H1 (cell line): Measurements from ENCODE around the gene PRKD1. TPM values are rescaled to one million over a fixed set of nuclear protein-coding genes. Genes with fewer than 3 reads are reported as not detected.

ENCODE experiments used
- CTCF ChIA-PET: fragments of 300-600 bp; sonication (Branson Sonifier 250); formaldehyde crosslinking; loops from one replicate; lab custom pipeline; 2021; ENCODE audit not compliant: partially characterized antibody; lab: Charles Lee
- POLR2A ChIA-PET: fragments of 300-600 bp; sonication (Branson Sonifier 250); formaldehyde crosslinking; loops from one replicate; lab custom pipeline; 2021; ENCODE audit warnings: inconsistent platforms; ENCODE audit not compliant: partially characterized antibody; lab: Charles Lee
- DNase-seq, 2 experiments: peaks; one replicate each; pipeline versions ENCODE4 v3.0.0 to v3.0.0-alpha.2; 2010 to 2022; ENCODE audit warnings: low spot score in 2 of 2, low read depth in 1 of 2, mixed read lengths in 1 of 2
- FAIRE-seq: peaks from 2 replicates; lab custom pipeline; 2011; peaks lifted over from hg19 to GRCh38; lab: Jason Lieb, UNC
- H2AFZ ChIP-seq: 2 replicates; pipeline ENCODE4 v1.8.1; 2012; ENCODE audit warnings: low read length, inconsistent platforms
- H2AK5ac ChIP-seq: 2 replicates; pipeline ENCODE4 v1.6.1; 2013; ENCODE audit warnings: low read depth, low read length
- H2BK120ac ChIP-seq: replicated peaks from 2 replicates; pipeline ENCODE3; 2013; ENCODE audit warnings: low read depth, low read length, inconsistent platforms
- H2BK12ac ChIP-seq: 2 replicates; pipeline ENCODE4 v1.6.1; 2013; ENCODE audit warnings: low read depth, low read length
- H2BK15ac ChIP-seq: 2 replicates; pipeline ENCODE4 v1.6.1; 2013; ENCODE audit warnings: low read length
- H2BK20ac ChIP-seq: 2 replicates; pipeline ENCODE4 v1.6.1; 2013; ENCODE audit warnings: low read length
- H2BK5ac ChIP-seq: 2 replicates; pipeline ENCODE4 v1.6.1; 2013; ENCODE audit warnings: low read depth, low read length
- H3K14ac ChIP-seq: 2 replicates; pipeline ENCODE4 v1.6.1; 2013; ENCODE audit warnings: inconsistent platforms; ENCODE audit not compliant: insufficient read length
- H3K18ac ChIP-seq: 2 replicates; pipeline ENCODE4 v1.6.1; 2013; ENCODE audit warnings: low read length; ENCODE audit errors: extremely low read depth
- H3K23ac ChIP-seq: 2 replicates; pipeline ENCODE4 v1.6.1; 2013; ENCODE audit warnings: inconsistent platforms; ENCODE audit not compliant: insufficient read length
- H3K23me2 ChIP-seq: 2 replicates; pipeline ENCODE4 v1.6.1; 2013; ENCODE audit warnings: low read depth, low read length
- H3K27ac ChIP-seq: 2 replicates; pipeline ENCODE4 v1.6.1; 2011; ENCODE audit warnings: low read depth, low read length, inconsistent platforms
- H3K27me3 ChIP-seq, 4 experiments: replicated peaks in 1 of 4; 1 replicate in 1 of 4; 2 replicates in 3 of 4; pipeline versions ENCODE4 v1.6.1 to v1.8.1; 2011 to 2013; ENCODE audit warnings: low read length in 3 of 4, mild to moderate bottlenecking in 3 of 4, inconsistent platforms in 2 of 4, mixed read lengths in 2 of 4, moderate library complexity in 1 of 4; ENCODE audit not compliant: control insufficient read depth in 3 of 4, insufficient read depth in 3 of 4; ENCODE audit errors: extremely low read depth in 1 of 4
- H3K36me3 ChIP-seq, 4 experiments: 2 replicates each; pipeline versions ENCODE4 v1.6.1 to v1.8.1; 2011 to 2013; ENCODE audit warnings: mild to moderate bottlenecking in 4 of 4, low read length in 3 of 4, moderate library complexity in 2 of 4, control low read depth in 1 of 4, inconsistent platforms in 1 of 4; ENCODE audit not compliant: insufficient read depth in 4 of 4, control insufficient read depth in 2 of 4
- H3K4ac ChIP-seq: replicated peaks from 2 replicates; pipeline ENCODE3; 2013; ENCODE audit warnings: low read length, low read depth, mixed read lengths, inconsistent platforms; ENCODE audit not compliant: insufficient read length
- H3K4me1 ChIP-seq, 4 experiments: replicated peaks in 1 of 4; 1 replicate in 1 of 4; 2 replicates in 3 of 4; pipeline versions ENCODE4 v1.6.1 to v1.8.1; 2011 to 2013; ENCODE audit warnings: low read length in 3 of 4, inconsistent platforms in 2 of 4, mixed read lengths in 1 of 4; ENCODE audit not compliant: insufficient read depth in 4 of 4, control insufficient read depth in 3 of 4
- H3K4me2 ChIP-seq, 2 experiments: 2 replicates each; pipeline versions ENCODE4 v1.6.1 to v1.8.1; 2011 to 2013; ENCODE audit warnings: low read depth in 2 of 2, low read length in 2 of 2, control low read depth in 1 of 2, inconsistent platforms in 1 of 2, mild to moderate bottlenecking in 1 of 2; ENCODE audit not compliant: insufficient read depth in 1 of 2
- H3K4me3 ChIP-seq, 4 experiments: fragments of 200-600, 300-600 bp in 1 of 4; sonication (generic), shearing (Covaris generic), sonication (Bioruptor Twin) in 1 of 4; 2 replicates each; pipeline versions ENCODE4 v1.5.1 to v1.8.1; 2011 to 2016; ENCODE audit warnings: low read length in 4 of 4, low read depth in 3 of 4, control low read depth in 2 of 4, inconsistent platforms in 2 of 4, mild to moderate bottlenecking in 2 of 4, mixed read lengths in 1 of 4, moderate library complexity in 1 of 4; ENCODE audit not compliant: insufficient read depth in 2 of 4; ENCODE audit errors: extremely low read depth in 1 of 4
- H3K56ac ChIP-seq: replicated peaks from 2 replicates; pipeline ENCODE3; 2013; ENCODE audit warnings: low read depth, mild to moderate bottlenecking, mixed read lengths, low read length, inconsistent platforms; ENCODE audit not compliant: insufficient read length
- H3K79me1 ChIP-seq: 2 replicates; pipeline ENCODE4 v1.6.1; 2013; ENCODE audit warnings: low read depth, low read length, control low read depth
- H3K79me2 ChIP-seq, 2 experiments: 2 replicates each; pipeline versions ENCODE4 v1.6.1 to v1.8.1; 2012 to 2013; ENCODE audit warnings: low read length in 2 of 2, mild to moderate bottlenecking in 2 of 2, inconsistent platforms in 1 of 2; ENCODE audit not compliant: insufficient read depth in 2 of 2, control insufficient read depth in 1 of 2
- H3K9ac ChIP-seq, 4 experiments: replicated peaks in 1 of 4; 1 replicate in 1 of 4; 2 replicates in 3 of 4; pipeline versions ENCODE4 v1.6.1 to v1.8.1; 2011 to 2013; ENCODE audit warnings: low read depth in 3 of 4, low read length in 3 of 4, control low read depth in 2 of 4, mild to moderate bottlenecking in 2 of 4, moderate library complexity in 2 of 4, inconsistent platforms in 1 of 4; ENCODE audit errors: extremely low read depth in 1 of 4
- H3K9me3 ChIP-seq, 2 experiments: 2 replicates each; pipeline versions ENCODE4 v1.6.1 to v1.8.1; 2012 to 2013; ENCODE audit warnings: mild to moderate bottlenecking in 2 of 2, moderate library complexity in 2 of 2, control low read depth in 1 of 2, inconsistent platforms in 1 of 2, low read depth in 1 of 2, low read length in 1 of 2, mixed read lengths in 1 of 2; ENCODE audit not compliant: insufficient read depth in 2 of 2
- H4K20me1 ChIP-seq, 2 experiments: replicated peaks in 1 of 2; 2 replicates each; pipeline versions ENCODE3 to v1.8.1; 2011 to 2013; ENCODE audit warnings: inconsistent platforms in 2 of 2, low read length in 2 of 2, mild to moderate bottlenecking in 1 of 2; ENCODE audit not compliant: insufficient read depth in 2 of 2, control insufficient read depth in 1 of 2
- H4K5ac ChIP-seq: 2 replicates; pipeline ENCODE4 v1.6.1; 2013; ENCODE audit warnings: low read length, low read depth, mixed read lengths, inconsistent platforms; ENCODE audit not compliant: insufficient read length
- H4K8ac ChIP-seq: 2 replicates; pipeline ENCODE4 v1.8.0; 2013; ENCODE audit warnings: mild to moderate bottlenecking, moderate library complexity, low read length, inconsistent platforms; ENCODE audit not compliant: insufficient read depth; ENCODE audit errors: extremely low read depth
- H4K91ac ChIP-seq: replicated peaks from 2 replicates; pipeline ENCODE3; 2013; ENCODE audit warnings: low read length, mixed read lengths, inconsistent platforms; ENCODE audit not compliant: insufficient read length
- RAD21 ChIP-seq, 2 experiments: IDR thresholded peaks in 1 of 2; conservative IDR thresholded peaks in 1 of 2; 2 replicates each; pipeline ENCODE4 v1.6.1; 2011; ENCODE audit warnings: low read depth in 2 of 2, low read length in 2 of 2, improper control_type of control experiment in 1 of 2, inconsistent platforms in 1 of 2, mild to moderate bottlenecking in 1 of 2, moderate library complexity in 1 of 2
- SUZ12 ChIP-seq: fragments of 200-600 bp; sonication (generic); IDR thresholded peaks from 2 replicates; pipeline ENCODE4 v1.6.1; 2012; ENCODE audit warnings: mild to moderate bottlenecking, inconsistent platforms, low read length, moderate library complexity, mixed read lengths
- WGBS, 2 experiments: shearing (Covaris generic) in 1 of 2; methylation state at CpG; one replicate each; pipeline versions ENCODE4 v1.1.6 to v1.1.7; 2013 to 2015; ENCODE audit warnings: low lambda C conversion rate in 2 of 2, mixed read lengths in 2 of 2, inconsistent platforms in 1 of 2, low coverage in 1 of 2, missing lambda C conversion rate in 1 of 2; ENCODE audit not compliant: insufficient replicate concordance in 2 of 2, insufficient coverage in 1 of 2, insufficient read length in 1 of 2; ENCODE audit errors: extremely low coverage in 1 of 2, missing lambda C conversion rate in 1 of 2; 5-methylcytosine and 5-hydroxymethylcytosine counted together
- polyA plus RNA-seq, 7 experiments: library from polyadenylated mRNA; depleted of rRNA in 3 of 7; stranded (reverse) in 5 of 7; unstranded in 2 of 7; fragments of >200 nt in 5 of 7; fragments of 200-250 nt in 2 of 7; gene quantifications; 1 replicate in 5 of 7; 2 replicates in 1 of 7; 4 replicates in 1 of 7; pipeline versions ENCODE4 v1.2.1 to v1.2.3, GENCODE V29; 2011 to 2013; ENCODE audit warnings: missing spikeins in 2 of 7, mixed read lengths in 2 of 7
- total RNA-seq: library from RNA; stranded (reverse); fragmentation: NEBNext Ultra II Directional; extraction: Animal tissue kit (Norgen Biotek cat#: 25700); gene quantifications from 2 replicates; pipeline ENCODE4 v1.2.1, GENCODE V29; 2021

PRKD1 gene
- total and polyA plus RNA-seq, 2 of the 8 experiments (the other 6 are each of a cell fraction or from before 2014, with no cell fraction given) = 3.6 to 6.8 TPM

DNA sequence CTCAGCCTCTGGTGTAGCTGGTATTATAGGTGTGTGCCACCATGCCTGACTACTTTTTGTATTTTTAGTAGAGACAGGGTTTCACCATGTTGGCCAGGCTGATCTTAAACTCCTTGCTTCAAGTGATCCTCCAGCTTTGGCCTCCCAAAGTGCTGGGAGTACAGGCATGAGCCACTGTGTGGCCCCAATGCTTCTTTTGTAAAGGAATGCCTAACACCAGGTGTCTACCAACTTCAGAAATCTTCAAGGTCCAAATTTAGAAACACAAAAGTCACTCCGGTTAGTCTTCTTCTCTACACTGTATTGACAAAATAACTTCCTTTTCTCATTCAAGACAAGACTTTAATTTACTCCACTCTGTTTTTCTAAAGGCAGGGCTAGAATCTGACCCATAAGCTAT lies 188.7 kb downstream of the PRKD1 start:
- TF ChIP-seq RAD21 (IDR thresholded peaks at IDR 0.05 in 1 of 2, conservative IDR thresholded peaks at IDR 0.05 in 1 of 2; ENCODE audit: low read depth in 2 of 2, low read length in 2 of 2) (peak in 1 of 2 experiments; percentile 25; a peak in 1 of 4 replicates), SUZ12 (no peak)
- TF ChIP-seq, all 59 proteins: peak for 1
- no peaks in the 10 kb centered on the region for H3K27me3 ChIP-seq
- no peak for FAIRE-seq

More for the DNA sequence above, 188.7 kb downstream of the PRKD1 start:
- no peak overlapping the region for H2BK120ac ChIP-seq
- no peak overlapping the region for H3K56ac ChIP-seq
- no peaks in the 10 kb centered on the region for H3K36me3 ChIP-seq
- H4K91ac ChIP-seq = no peak overlapping the region
- H3K23me2 ChIP-seq = no peaks in the 10 kb centered on the region
- no peak overlapping the region for H2BK5ac ChIP-seq
- H3K4me3 ChIP-seq = no peak overlapping the region
- H3K14ac ChIP-seq = no peak overlapping the region
- H3K79me2 ChIP-seq = no peaks in the 10 kb centered on the region
- H2BK15ac ChIP-seq = no peak overlapping the region
- no peaks in the 10 kb centered on the region for H3K9me3 ChIP-seq
- no peak overlapping the region for H3K23ac ChIP-seq
- no peak overlapping the region for H4K8ac ChIP-seq
- no peaks in the 10 kb centered on the region for H4K20me1 ChIP-seq
- DNase-seq = peak in 1 of 2 experiments; percentile 45
- no peak overlapping the region for H3K4ac ChIP-seq
- no peak overlapping the region for H4K5ac ChIP-seq
- CTCF ChIA-PET = interaction anchor here (1.0 kb wide), 2 partner anchors 10 kb away, joined by 3 read pairs; no protein-coding TSS in a partner anchor
- H3K79me1 ChIP-seq = no peaks in the 10 kb centered on the region
- H2AK5ac ChIP-seq = no peak overlapping the region
- H3K9ac ChIP-seq = no peak overlapping the region
- no peak overlapping the region for H3K18ac ChIP-seq
- no peak overlapping the region for H2AFZ ChIP-seq
- no peak overlapping the region for H2BK20ac ChIP-seq
- H3K27ac ChIP-seq = no peak overlapping the region
- no peak overlapping the region for H2BK12ac ChIP-seq
- H3K4me1 ChIP-seq = peaks cover 0 to 13% (median under 1%) of the 10 kb centered on the region in 4 experiments; a peak in 1 of 7 replicates
- POLR2A ChIA-PET = no interaction called here
- WGBS, 2 experiments = 33% methylated on average over 1 of the region's 1 CpG; no CpG with 5 or more reads in 1 of the 2 experiments
- peak overlapping the region; percentile 4 to 43; a peak in 1 of 4 replicates for H3K4me2 ChIP-seq
